Astrocyte (in vitro differentiated cells and primary cell): Measurements from ENCODE around the gene LTBP2.

Experiments used
- EZH2 ChIP-seq: IDR thresholded peaks from 2 replicates; pipeline ENCODE4 v1.6.1; 2012; ENCODE audit warnings: mild to moderate bottlenecking, low read length, inconsistent platforms; ENCODE audit not compliant: insufficient read depth
- TF ChIP-seq, protein P1 (sequence below): IDR thresholded peaks from 2 replicates; pipeline ENCODE4 v1.5.1; 2011; ENCODE audit warnings: low read depth, mild to moderate bottlenecking, inconsistent platforms, low read length, moderate library complexity; ENCODE audit not compliant: insufficient read depth

- TF ChIP-seq, protein P1, sequence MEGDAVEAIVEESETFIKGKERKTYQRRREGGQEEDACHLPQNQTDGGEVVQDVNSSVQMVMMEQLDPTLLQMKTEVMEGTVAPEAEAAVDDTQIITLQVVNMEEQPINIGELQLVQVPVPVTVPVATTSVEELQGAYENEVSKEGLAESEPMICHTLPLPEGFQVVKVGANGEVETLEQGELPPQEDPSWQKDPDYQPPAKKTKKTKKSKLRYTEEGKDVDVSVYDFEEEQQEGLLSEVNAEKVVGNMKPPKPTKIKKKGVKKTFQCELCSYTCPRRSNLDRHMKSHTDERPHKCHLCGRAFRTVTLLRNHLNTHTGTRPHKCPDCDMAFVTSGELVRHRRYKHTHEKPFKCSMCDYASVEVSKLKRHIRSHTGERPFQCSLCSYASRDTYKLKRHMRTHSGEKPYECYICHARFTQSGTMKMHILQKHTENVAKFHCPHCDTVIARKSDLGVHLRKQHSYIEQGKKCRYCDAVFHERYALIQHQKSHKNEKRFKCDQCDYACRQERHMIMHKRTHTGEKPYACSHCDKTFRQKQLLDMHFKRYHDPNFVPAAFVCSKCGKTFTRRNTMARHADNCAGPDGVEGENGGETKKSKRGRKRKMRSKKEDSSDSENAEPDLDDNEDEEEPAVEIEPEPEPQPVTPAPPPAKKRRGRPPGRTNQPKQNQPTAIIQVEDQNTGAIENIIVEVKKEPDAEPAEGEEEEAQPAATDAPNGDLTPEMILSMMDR, result no peak
- TF ChIP-seq EZH2, result no peak
Observed at GRCh38 chr14:74654931-74655330, 42.9 kb upstream of the LTBP2 start.
